Measurements from ENCODE around the gene RYR1. TPM values are rescaled to one million over a fixed set of nuclear protein-coding genes. Genes with fewer than 3 reads are reported as not detected.

The RYR1 gene
- total RNA-seq, 1 experiment from 2014 or later: 4.1 TPM

- TF ChIP-seq RAD21 (IDR thresholded peaks at IDR 0.05; ENCODE audit: low read depth): no peak
- no peak for TF ChIP-seq CEBPB (IDR thresholded peaks at IDR 0.05; ENCODE audit: low read depth)
These were observed 150.5 kb downstream of the RYR1 start (continued) for GRCh38 chr19:38583985-38584305.

- no peaks in the 10 kb centered on the region for H4K20me1 ChIP-seq (ENCODE audit: insufficient read depth)
- no peak overlapping the region for H3K27ac ChIP-seq (ENCODE audit: low read depth, low read length)
- POLR2A ChIA-PET: no interaction called here
- DNase-seq (ENCODE audit: low read depth, low spot score) (no peak), ATAC-seq (no peak)
- no peak for TF ChIP-seq YY1 (IDR thresholded peaks at IDR 0.05; ENCODE audit: extremely low read depth, insufficient replicate concordance, low read depth, low read length)
- TF ChIP-seq, protein P1, sequence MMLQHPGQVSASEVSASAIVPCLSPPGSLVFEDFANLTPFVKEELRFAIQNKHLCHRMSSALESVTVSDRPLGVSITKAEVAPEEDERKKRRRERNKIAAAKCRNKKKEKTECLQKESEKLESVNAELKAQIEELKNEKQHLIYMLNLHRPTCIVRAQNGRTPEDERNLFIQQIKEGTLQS (IDR thresholded peaks at IDR 0.05): no peak
- no peak for TF ChIP-seq EZH2 (IDR thresholded peaks at IDR 0.05)
- TF ChIP-seq CBX3 (IDR thresholded peaks at IDR 0.05; ENCODE audit: low read depth): no peak
- TF ChIP-seq POLR2A (IDR thresholded peaks at IDR 0.05; ENCODE audit: borderline replicate concordance, extremely low read depth, insufficient read depth, insufficient read length): no peak
- TF ChIP-seq RAD21 (IDR thresholded peaks at IDR 0.05; ENCODE audit: low read depth): no peak
- no peak for TF ChIP-seq ZNF274 (IDR thresholded peaks at IDR 0.05; ENCODE audit: low read depth, low read length)
- TF ChIP-seq ZBTB33 (IDR thresholded peaks at IDR 0.05; ENCODE audit: extremely low read depth, insufficient replicate concordance, low read length): no peak
- no peak for TF ChIP-seq SRF (IDR thresholded peaks at IDR 0.05; ENCODE audit: low read depth)
- TF ChIP-seq SP1 (IDR thresholded peaks at IDR 0.05; ENCODE audit: low read depth): no peak
- no peak for TF ChIP-seq JUND (IDR thresholded peaks at IDR 0.05)
- TF ChIP-seq, protein P2, sequence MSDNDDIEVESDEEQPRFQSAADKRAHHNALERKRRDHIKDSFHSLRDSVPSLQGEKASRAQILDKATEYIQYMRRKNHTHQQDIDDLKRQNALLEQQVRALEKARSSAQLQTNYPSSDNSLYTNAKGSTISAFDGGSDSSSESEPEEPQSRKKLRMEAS (IDR thresholded peaks at IDR 0.05): no peak
- TF ChIP-seq TCF7L2 (IDR thresholded peaks at IDR 0.05; ENCODE audit: borderline replicate concordance, extremely low read depth, insufficient read depth, insufficient read length): no peak
- TF ChIP-seq, protein P3, sequence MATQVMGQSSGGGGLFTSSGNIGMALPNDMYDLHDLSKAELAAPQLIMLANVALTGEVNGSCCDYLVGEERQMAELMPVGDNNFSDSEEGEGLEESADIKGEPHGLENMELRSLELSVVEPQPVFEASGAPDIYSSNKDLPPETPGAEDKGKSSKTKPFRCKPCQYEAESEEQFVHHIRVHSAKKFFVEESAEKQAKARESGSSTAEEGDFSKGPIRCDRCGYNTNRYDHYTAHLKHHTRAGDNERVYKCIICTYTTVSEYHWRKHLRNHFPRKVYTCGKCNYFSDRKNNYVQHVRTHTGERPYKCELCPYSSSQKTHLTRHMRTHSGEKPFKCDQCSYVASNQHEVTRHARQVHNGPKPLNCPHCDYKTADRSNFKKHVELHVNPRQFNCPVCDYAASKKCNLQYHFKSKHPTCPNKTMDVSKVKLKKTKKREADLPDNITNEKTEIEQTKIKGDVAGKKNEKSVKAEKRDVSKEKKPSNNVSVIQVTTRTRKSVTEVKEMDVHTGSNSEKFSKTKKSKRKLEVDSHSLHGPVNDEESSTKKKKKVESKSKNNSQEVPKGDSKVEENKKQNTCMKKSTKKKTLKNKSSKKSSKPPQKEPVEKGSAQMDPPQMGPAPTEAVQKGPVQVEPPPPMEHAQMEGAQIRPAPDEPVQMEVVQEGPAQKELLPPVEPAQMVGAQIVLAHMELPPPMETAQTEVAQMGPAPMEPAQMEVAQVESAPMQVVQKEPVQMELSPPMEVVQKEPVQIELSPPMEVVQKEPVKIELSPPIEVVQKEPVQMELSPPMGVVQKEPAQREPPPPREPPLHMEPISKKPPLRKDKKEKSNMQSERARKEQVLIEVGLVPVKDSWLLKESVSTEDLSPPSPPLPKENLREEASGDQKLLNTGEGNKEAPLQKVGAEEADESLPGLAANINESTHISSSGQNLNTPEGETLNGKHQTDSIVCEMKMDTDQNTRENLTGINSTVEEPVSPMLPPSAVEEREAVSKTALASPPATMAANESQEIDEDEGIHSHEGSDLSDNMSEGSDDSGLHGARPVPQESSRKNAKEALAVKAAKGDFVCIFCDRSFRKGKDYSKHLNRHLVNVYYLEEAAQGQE (IDR thresholded peaks at IDR 0.05; ENCODE audit: low read depth): no peak
- no peak for TF ChIP-seq SIN3A (IDR thresholded peaks at IDR 0.05; ENCODE audit: low read depth)
- TF ChIP-seq CEBPB (IDR thresholded peaks at IDR 0.05; ENCODE audit: low read depth): no peak
- TF ChIP-seq, protein P4, sequence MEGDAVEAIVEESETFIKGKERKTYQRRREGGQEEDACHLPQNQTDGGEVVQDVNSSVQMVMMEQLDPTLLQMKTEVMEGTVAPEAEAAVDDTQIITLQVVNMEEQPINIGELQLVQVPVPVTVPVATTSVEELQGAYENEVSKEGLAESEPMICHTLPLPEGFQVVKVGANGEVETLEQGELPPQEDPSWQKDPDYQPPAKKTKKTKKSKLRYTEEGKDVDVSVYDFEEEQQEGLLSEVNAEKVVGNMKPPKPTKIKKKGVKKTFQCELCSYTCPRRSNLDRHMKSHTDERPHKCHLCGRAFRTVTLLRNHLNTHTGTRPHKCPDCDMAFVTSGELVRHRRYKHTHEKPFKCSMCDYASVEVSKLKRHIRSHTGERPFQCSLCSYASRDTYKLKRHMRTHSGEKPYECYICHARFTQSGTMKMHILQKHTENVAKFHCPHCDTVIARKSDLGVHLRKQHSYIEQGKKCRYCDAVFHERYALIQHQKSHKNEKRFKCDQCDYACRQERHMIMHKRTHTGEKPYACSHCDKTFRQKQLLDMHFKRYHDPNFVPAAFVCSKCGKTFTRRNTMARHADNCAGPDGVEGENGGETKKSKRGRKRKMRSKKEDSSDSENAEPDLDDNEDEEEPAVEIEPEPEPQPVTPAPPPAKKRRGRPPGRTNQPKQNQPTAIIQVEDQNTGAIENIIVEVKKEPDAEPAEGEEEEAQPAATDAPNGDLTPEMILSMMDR (IDR thresholded peaks at IDR 0.05 in 2 of 3, conservative IDR thresholded peaks at IDR 0.05 in 1 of 3; ENCODE audit: borderline replicate concordance in 1 of 3, insufficient read depth in 1 of 3, low read depth in 2 of 3, low read length in 2 of 3): no peak
- TF ChIP-seq EZH2phosphoT487 (IDR thresholded peaks at IDR 0.05; ENCODE audit: borderline replicate concordance): no peak
- H3K9me3 ChIP-seq (ENCODE audit: control insufficient read depth in 1 of 2, insufficient read depth in 1 of 2, low read depth in 1 of 2, low read length in 2 of 2): no peaks in the 10 kb centered on the region
- BruUV-seq (replicated peaks): no TSS peak
- H3K4me3 ChIP-seq (replicated peaks in 1 of 2; ENCODE audit: low read depth in 1 of 2, low read length in 2 of 2): no peak overlapping the region
- H2AFZ ChIP-seq (ENCODE audit: low read depth, low read length, poor library complexity, severe bottlenecking): no peak overlapping the region
- no peaks in the 10 kb centered on the region for H3K9me2 ChIP-seq (ENCODE audit: insufficient read depth)
- RAD21 ChIA-PET (ENCODE audit: low non-redundant PET in 1 of 2, low total read pairs in 2 of 2, uncharacterized antibody in 2 of 2, unreplicated experiment in 2 of 2): no interaction called here
- no peaks in the 10 kb centered on the region for H3K27me3 ChIP-seq (ENCODE audit: insufficient read depth, low read length)
- CTCF ChIA-PET: interaction anchor here (1.3 kb wide), 1 partner anchor 8 kb away, joined by 4 read pairs; no protein-coding TSS in a partner anchor
- H3K9ac ChIP-seq (ENCODE audit: low read length): no peak overlapping the region
- no peaks in the 10 kb centered on the region for H3K79me2 ChIP-seq (ENCODE audit: insufficient read depth, low read length)
- no peaks in the 10 kb centered on the region for H3K4me1 ChIP-seq (ENCODE audit: control insufficient read depth in 1 of 2, insufficient read depth in 2 of 2, low read length in 2 of 2)
- H3K36me3 ChIP-seq (ENCODE audit: control insufficient read depth in 1 of 2, insufficient read depth in 2 of 2, low read length in 2 of 2): no peaks in the 10 kb centered on the region
- intact Hi-C loops (cut with micrococcal nuclease): no loop called here
- no peak overlapping the region for H3K4me2 ChIP-seq (ENCODE audit: low read length)
These were observed 154.1 kb downstream of the RYR1 start for GRCh38 chr19:38587562-38587961.

All from HCT116 (cell line).